Cardiac muscle cell (in vitro differentiated cells and primary cell): Measurements from ENCODE around the gene MS4A1. TPM values are rescaled to one million over a fixed set of nuclear protein-coding genes. Genes with fewer than 3 reads are reported as not detected.

Experiments used
- DNase-seq, 2 donors: peaks; one replicate each; pipeline versions ENCODE4 v3.0.0 to v3.0.0-alpha.2; 2010 to 2017; ENCODE audit warnings: low read depth in 1 of 2, low spot score in 1 of 2
- H3K27ac ChIP-seq: fragments of 200-600 bp; sonication (generic); 2 replicates; pipeline ENCODE4 v1.5.1; 2016
- H3K27me3 ChIP-seq: fragments of 200-600 bp; sonication (generic); 2 replicates; pipeline ENCODE4 v1.6.0; 2016; ENCODE audit warnings: control low read depth
- H3K36me3 ChIP-seq: fragments of 200-600 bp; sonication (generic); 2 replicates; pipeline ENCODE4 v1.5.1; 2016; ENCODE audit warnings: control low read depth
- H3K4me1 ChIP-seq: fragments of 200-600 bp; sonication (generic); 2 replicates; pipeline ENCODE4 v1.8.1; 2017; ENCODE audit warnings: low read depth, mild to moderate bottlenecking, mixed run types
- H3K4me3 ChIP-seq: fragments of 200-600 bp; sonication (generic); 2 replicates; pipeline ENCODE4 v1.5.1; 2016; ENCODE audit warnings: mild to moderate bottlenecking
- H3K9me3 ChIP-seq: fragments of 200-600 bp; sonication (generic); 2 replicates; pipeline ENCODE4 v1.5.1; 2017; ENCODE audit warnings: low read depth, mild to moderate bottlenecking, control low read depth
- CTCF ChIP-seq: IDR thresholded peaks from 2 replicates; pipeline ENCODE4 v1.5.1; 2012; ENCODE audit warnings: low read depth, mild to moderate bottlenecking, low read length
- polyA plus RNA-seq: library from polyadenylated mRNA; unstranded; fragments of >200 nt; fragmentation: Nextera tagmentation; extraction: Ambion mirVana; gene quantifications from 2 replicates; pipeline ENCODE4 v1.2.1, GENCODE V29; 2016
- total RNA-seq: library from RNA; depleted of rRNA; stranded (reverse); fragments of >200 nt; gene quantifications from 2 replicates; pipeline ENCODE4 v1.2.3, GENCODE V29; 2016

MS4A1 gene
- total RNA-seq (not detected in 2 replicates), polyA plus RNA-seq (0.27 TPM in 1 of 2 replicates, not detected in the other)

GRCh38 chr11:60455531-60456042 is at the start of gene MS4A1:
TSS of gene MS4A1 (plus strand) at chr11:60455847. CDS start at chr11:60462375, 6,528 bp downstream.
- DNase-seq, result no peak
- H3K4me1 ChIP-seq, result no peaks in the 10 kb centered on the region
- H3K9me3 ChIP-seq, result no peaks in the 10 kb centered on the region
- TF ChIP-seq CTCF, result no peak
- no peaks in the 10 kb centered on the region for H3K27me3 ChIP-seq
- no peak within 1 kb of the TSS for H3K27ac ChIP-seq
- H3K4me3 ChIP-seq, result no peak within 1 kb of the TSS
- H3K36me3 ChIP-seq, result no peaks in the 10 kb centered on the region

- H3K36me3 ChIP-seq, result no peaks in the 10 kb centered on the region
- no peak for TF ChIP-seq CTCF
- H3K4me1 ChIP-seq, result no peaks in the 10 kb centered on the region
- no peaks in the 10 kb centered on the region for H3K27me3 ChIP-seq
- no peak overlapping the region for H3K27ac ChIP-seq
- no peaks in the 10 kb centered on the region for H3K9me3 ChIP-seq
- DNase-seq, result no peak
- no peak overlapping the region for H3K4me3 ChIP-seq
These were observed 35.6 kb upstream of the MS4A1 start for GRCh38 chr11:60420015-60420414.

GRCh38 chr11:60422609-60423008 is 33.0 kb upstream of the MS4A1 start:
- no peak overlapping the region for H3K4me3 ChIP-seq
- no peak for TF ChIP-seq CTCF

GRCh38 chr11:60428517-60428916 is 27.1 kb upstream of the MS4A1 start:
- H3K27ac ChIP-seq, result no peak overlapping the region
- no peaks in the 10 kb centered on the region for H3K4me1 ChIP-seq
- H3K27me3 ChIP-seq, result no peaks in the 10 kb centered on the region
- H3K36me3 ChIP-seq, result no peaks in the 10 kb centered on the region
- DNase-seq, result no peak
- no peak overlapping the region for H3K4me3 ChIP-seq
- TF ChIP-seq CTCF, result no peak
- H3K9me3 ChIP-seq, result no peaks in the 10 kb centered on the region

More at GRCh38 chr11:60422609-60423008, 33.0 kb upstream of the MS4A1 start:
- Histone ChIP-seq H3K36me3 (no peaks in the 10 kb centered on the region), H3K27ac (no peak overlapping the region), H3K9me3 (no peaks in the 10 kb centered on the region), H3K27me3 (no peaks in the 10 kb centered on the region), H3K4me1 (no peaks in the 10 kb centered on the region)
- no peak for DNase-seq

DNA sequence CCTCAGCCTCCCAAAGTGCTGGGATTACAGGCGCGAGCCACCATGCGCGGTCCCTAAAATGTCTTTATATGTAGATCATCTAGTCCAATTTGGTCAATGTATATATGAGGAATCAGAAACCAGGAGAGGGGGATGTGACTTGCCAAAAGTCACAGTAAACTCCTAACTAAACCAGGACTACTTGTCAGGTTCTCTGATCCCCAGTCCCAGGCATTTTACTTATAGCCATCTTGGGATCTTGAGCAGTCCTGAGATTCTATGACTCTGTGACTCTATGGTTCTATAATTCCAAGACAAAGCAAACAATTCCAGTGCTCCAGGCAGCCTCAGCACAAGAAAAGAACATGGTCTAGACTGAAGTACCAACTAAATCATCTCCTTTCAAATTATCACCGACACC is 26.4 kb upstream of the MS4A1 start, which contains the start of gene MS4A5:
Gene MS4A5 (plus strand): TSS at position 301 of the 400 bp plus-strand sequence. CDS start 103 bp downstream, outside the sequence.
- no peaks in the 10 kb centered on the region for H3K4me1 ChIP-seq
- H3K9me3 ChIP-seq, result no peaks in the 10 kb centered on the region
- TF ChIP-seq CTCF, result no peak
- no peaks in the 10 kb centered on the region for H3K27me3 ChIP-seq
- no peak for DNase-seq
- no peak within 1 kb of the TSS for H3K27ac ChIP-seq
- no peaks in the 10 kb centered on the region for H3K36me3 ChIP-seq
- H3K4me3 ChIP-seq, result no peak within 1 kb of the TSS
